ENCODE measurements around the gene MYCBP. TPM values are rescaled to one million over a fixed set of nuclear protein-coding genes. Genes with fewer than 3 reads are reported as not detected.

The MYCBP gene
- polyA plus RNA-seq, 3 donors from 2014 or later: 39.3 to 58.0 (median 47.3) TPM

DNA sequence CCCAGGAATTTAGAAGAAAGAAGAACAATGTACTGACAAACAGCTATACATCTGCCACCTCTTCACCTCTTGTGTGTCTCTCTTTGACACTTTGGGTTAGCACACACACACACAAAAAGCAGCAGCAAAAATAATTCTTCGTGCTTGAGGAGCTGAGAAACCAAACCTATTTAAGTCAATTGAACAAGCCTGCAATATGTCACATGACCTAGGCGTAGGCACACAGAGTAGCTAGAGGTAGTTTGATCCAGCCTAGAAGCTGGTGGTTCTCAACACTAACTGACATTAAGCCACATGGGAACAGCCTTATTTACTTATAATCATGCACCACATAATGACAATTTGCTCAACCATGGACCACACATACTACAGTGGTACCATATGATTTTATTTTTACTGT, 45.8 kb downstream of the MYCBP start:
- Mint-ChIP-seq H3K4me1 (no peaks in the 10 kb centered on the region), H3K27me3 (ENCODE audit: low read depth in 3 of 3) (peaks cover 0 to 10% (median 8%) of the 10 kb centered on the region in 3 donors), H3K4me3 (no peak overlapping the region), H3K36me3 (no peaks in the 10 kb centered on the region), H3K9me3 (no peaks in the 10 kb centered on the region), H3K27ac (no peak overlapping the region)
- DNase-seq: no peak

DNA sequence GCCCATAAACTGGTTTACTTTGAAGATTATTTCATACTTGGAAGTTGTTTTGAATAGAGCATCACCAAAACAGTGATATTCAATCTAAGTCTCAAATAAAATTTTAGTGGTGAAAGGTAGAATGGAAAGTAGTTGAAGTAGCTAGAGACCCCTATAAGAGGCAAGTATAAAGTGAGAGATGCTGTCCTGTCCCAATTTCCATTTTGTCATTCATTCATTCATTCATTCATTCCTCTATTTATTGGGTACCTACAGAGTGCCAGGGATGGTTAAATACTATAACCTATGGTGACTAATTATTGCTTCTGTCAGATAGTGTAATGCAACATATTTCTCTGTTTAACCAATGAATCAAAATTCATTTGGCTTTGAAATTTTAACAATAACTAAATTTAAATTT, 46.3 kb downstream of the MYCBP start:
- Mint-ChIP-seq H3K4me1 (no peaks in the 10 kb centered on the region), H3K4me3 (no peak overlapping the region), H3K36me3 (no peaks in the 10 kb centered on the region), H3K27ac (no peak overlapping the region), H3K27me3 (ENCODE audit: low read depth in 3 of 3) (peaks cover 1 to 10% (median 10%) of the 10 kb centered on the region in 3 donors), H3K9me3 (no peaks in the 10 kb centered on the region)
- DNase-seq: no peak

DNA sequence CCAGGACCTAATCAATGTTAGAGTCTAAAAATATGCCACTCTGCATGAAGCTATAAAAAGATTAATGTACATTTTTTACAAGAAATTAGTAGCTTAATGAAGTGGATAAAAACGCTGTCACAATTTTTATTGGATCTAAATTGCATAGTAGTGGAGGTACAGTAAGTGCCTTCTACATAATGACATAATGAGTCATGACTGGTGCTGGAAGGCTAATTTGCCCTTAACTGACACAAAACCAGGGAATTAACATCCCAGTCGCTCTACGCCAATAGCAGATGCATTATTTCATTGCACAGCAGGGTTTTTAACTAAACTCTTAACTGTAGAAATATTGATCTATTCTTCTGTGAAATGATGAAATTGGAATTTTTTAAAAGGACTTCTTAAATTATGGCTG, 46.9 kb downstream of the MYCBP start:
- Mint-ChIP-seq H3K27ac (no peak overlapping the region), H3K4me3 (no peak overlapping the region), H3K9me3 (no peaks in the 10 kb centered on the region), H3K4me1 (no peaks in the 10 kb centered on the region), H3K36me3 (no peaks in the 10 kb centered on the region), H3K27me3 (ENCODE audit: low read depth in 3 of 3) (peaks cover 1 to 12% (median 10%) of the 10 kb centered on the region in 3 donors)
- no peak for DNase-seq

DNA sequence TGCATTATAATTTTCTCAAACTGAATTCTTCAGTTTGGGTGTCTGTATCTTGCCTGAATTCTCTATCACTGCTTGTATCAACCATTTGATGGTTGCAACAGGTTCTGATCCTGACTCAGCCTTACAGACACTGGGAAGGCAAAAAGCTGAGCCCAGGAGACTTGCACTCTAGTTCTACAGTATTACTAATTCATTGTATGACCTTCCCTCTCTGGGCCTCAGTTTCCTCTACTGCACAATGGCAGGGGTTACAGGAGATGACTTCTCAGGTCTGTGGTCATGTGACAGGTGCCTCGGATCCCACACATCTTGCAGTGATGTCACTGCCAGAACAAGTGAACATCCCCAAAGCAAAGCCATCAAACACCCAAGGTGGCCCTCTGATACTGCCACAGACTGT, 52.3 kb downstream of the MYCBP start:
- Mint-ChIP-seq H3K4me3 (no peak overlapping the region), H3K4me1 (peaks cover 0 to 10% of the 10 kb centered on the region in 2 donors)
- DNase-seq: no peak

DNA sequence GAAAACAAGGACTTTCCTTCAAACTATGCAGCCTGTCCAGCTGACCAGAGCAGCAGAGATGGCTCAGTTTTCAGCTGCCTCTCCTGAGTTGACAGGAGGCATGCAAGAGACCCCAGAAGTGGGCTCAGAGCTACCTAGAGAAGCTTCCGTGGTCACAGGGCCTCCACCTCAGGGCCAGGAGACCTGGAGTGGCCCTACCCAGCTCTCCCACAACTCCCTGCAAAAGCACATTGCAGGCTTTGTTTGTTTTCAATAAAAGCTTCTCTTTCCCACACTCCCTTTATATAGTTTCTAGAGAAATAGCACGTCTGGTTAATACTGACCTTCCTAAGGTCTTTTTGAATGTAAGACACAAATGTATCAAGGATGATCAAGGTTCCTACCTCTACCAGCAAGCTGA, 53.6 kb downstream of the MYCBP start:
- Mint-ChIP-seq H3K27ac (no peak overlapping the region), H3K4me3 (peak overlapping the region in 1 of 5 donors; percentile 46), H3K36me3 (peaks cover 0 to 3% (median 0%) of the 10 kb centered on the region in 3 donors), H3K27me3 (ENCODE audit: low read depth in 3 of 3) (peaks cover 12 to 38% (median 15%) of the 10 kb centered on the region in 3 donors), H3K4me1 (peaks cover 0 to 10% of the 10 kb centered on the region in 2 donors), H3K9me3 (peaks cover 0 to 3% (median 0%) of the 10 kb centered on the region in 6 donors)
- no peak for DNase-seq

More for the DNA sequence above, 52.3 kb downstream of the MYCBP start:
- H3K9me3 Mint-ChIP-seq: peaks cover 0 to 3% (median 0%) of the 10 kb centered on the region in 6 donors
- H3K27me3 Mint-ChIP-seq (ENCODE audit: low read depth in 3 of 3): peaks cover 12 to 38% (median 13%) of the 10 kb centered on the region in 3 donors
- H3K27ac Mint-ChIP-seq: no peak overlapping the region
- peaks cover 0 to 3% (median 0%) of the 10 kb centered on the region in 3 donors for H3K36me3 Mint-ChIP-seq

DNA sequence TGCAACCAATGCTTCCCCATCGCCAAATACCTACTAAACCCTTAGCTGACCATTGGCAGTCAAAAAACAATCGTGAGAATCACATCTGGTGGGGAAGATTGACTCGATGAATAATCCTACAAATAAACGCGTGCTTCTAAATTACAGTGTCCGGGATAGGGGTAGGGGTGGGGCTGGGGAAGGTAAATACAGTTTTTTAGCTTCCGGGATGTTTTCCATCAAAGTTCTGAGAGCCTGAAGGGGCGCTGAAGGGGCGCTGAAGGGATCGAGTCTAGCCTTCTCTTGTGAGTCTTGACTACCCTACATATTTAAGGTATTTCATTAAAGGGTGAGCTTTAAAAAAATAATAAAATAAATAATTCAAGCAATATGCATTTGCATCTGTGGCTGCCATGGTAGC, 54.1 kb downstream of the MYCBP start:
- H3K4me1 Mint-ChIP-seq: peaks cover 0 to 10% of the 10 kb centered on the region in 2 donors
- peaks cover 9 to 38% (median 18%) of the 10 kb centered on the region in 3 donors for H3K27me3 Mint-ChIP-seq (ENCODE audit: low read depth in 3 of 3)
- peak overlapping the region in 2 of 5 donors; percentile 5 to 53 for H3K4me3 Mint-ChIP-seq
- H3K27ac Mint-ChIP-seq: no peak overlapping the region
- H3K36me3 Mint-ChIP-seq: peaks cover 0 to 3% (median 0%) of the 10 kb centered on the region in 3 donors
- H3K9me3 Mint-ChIP-seq: peaks cover 0 to 3% (median 0%) of the 10 kb centered on the region in 6 donors
- DNase-seq: no peak

DNA sequence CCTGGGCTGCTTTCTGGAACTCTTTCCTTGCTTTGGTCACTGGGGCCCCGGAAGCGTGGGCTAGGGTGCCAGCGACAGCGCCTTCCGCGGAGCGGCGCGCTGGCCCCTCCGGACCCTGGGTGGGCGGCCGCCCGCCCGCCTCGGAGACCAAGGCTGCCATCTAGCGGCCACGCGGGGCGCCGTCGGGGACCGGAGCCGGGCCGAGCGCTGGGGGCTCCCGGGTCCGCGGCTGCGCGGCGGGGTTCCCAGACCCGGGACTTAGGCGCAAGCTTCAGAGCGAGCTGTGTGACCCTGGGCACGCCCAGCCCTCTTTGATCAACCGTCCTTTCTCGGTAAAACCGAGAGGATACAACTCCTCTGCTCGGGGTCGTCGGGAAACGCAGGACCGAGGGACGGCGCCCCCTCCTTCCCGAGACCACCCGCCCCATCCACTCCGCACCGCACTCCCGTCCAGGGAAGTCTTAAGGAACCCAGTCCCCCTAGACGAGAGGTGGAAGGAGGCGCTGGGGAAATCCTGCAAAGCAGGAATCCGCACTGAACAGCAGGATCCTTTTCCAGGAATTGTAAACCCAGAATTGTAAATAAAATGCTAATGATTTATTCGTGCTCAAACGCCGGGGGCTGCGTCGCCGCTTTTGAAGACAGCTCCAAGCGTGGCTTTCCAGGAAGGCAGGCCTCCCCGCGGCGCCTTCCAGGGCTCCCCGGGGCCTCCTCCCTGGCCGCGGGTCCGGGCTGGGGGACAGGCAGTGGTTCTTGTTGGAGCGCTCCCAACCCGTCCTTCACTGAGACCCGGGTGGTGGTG, 54.8 kb downstream of the MYCBP start:
- peaks cover 0 to 3% (median 0%) of the 10 kb centered on the region in 3 donors for H3K36me3 Mint-ChIP-seq
- peaks cover 0 to 10% of the 10 kb centered on the region in 2 donors for H3K4me1 Mint-ChIP-seq
- peak; percentile 18 to 32 (median 19) for DNase-seq
- peaks cover 9 to 38% (median 19%) of the 10 kb centered on the region in 3 donors for H3K27me3 Mint-ChIP-seq (ENCODE audit: low read depth in 3 of 3)
- peaks cover 0 to 3% (median 0%) of the 10 kb centered on the region in 6 donors for H3K9me3 Mint-ChIP-seq
- H3K27ac Mint-ChIP-seq: no peak overlapping the region
- no peak overlapping the region for H3K4me3 Mint-ChIP-seq

DNA sequence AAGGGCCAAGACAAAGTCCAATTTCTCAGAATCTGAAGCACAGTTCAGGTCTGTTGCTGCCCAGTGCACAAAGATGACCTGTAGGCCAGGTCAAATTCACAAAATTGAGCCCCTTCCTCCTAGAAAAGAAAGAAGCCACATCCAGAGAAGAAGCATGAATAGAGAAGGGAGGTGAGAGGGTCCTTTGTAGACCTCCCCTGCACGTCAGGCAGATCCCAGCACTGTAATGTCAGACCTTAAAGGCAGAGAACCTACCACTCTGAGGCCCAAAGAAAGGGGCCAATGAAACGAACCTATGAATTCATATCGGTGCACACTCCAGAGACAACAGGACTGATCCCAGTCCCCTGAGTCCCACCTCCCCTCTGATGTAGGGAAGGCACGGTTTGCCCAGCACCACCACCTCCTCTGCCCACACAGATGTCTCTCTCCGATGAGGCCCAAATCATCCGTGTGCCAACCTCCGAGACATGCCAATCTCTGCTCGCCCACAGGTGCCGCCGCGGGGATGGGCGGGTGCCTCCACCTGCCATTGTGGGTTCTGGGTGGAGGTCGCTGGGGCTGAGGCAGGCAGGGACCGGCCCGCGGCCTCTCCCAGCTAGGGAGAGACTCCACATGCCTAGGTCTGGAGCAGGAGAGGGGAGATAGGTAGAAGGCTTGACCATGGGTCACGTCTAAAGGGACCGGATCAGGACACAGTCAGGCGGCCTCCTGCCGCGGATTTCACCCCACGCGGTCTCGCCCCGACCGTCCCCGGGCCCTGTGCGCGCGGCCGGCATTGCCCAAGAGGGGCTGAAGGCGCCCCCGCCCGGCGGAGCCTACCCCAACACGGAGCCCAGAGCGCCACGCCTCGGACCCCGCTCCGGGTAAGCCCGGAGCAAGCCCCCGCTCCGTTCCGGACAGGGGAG, 55.6 kb downstream of the MYCBP start:
- no peak for DNase-seq
- peak overlapping the region in 4 of 5 donors; percentile 25 to 45 (median 33) for H3K4me3 Mint-ChIP-seq
- peaks cover 9 to 40% (median 19%) of the 10 kb centered on the region in 3 donors for H3K27me3 Mint-ChIP-seq (ENCODE audit: low read depth in 3 of 3)
- H3K4me1 Mint-ChIP-seq: peaks cover 0 to 10% of the 10 kb centered on the region in 2 donors
- H3K36me3 Mint-ChIP-seq: peaks cover 0 to 3% (median 0%) of the 10 kb centered on the region in 3 donors
- no peak overlapping the region for H3K27ac Mint-ChIP-seq
- H3K9me3 Mint-ChIP-seq: peaks cover 0 to 3% (median 0%) of the 10 kb centered on the region in 6 donors

DNA sequence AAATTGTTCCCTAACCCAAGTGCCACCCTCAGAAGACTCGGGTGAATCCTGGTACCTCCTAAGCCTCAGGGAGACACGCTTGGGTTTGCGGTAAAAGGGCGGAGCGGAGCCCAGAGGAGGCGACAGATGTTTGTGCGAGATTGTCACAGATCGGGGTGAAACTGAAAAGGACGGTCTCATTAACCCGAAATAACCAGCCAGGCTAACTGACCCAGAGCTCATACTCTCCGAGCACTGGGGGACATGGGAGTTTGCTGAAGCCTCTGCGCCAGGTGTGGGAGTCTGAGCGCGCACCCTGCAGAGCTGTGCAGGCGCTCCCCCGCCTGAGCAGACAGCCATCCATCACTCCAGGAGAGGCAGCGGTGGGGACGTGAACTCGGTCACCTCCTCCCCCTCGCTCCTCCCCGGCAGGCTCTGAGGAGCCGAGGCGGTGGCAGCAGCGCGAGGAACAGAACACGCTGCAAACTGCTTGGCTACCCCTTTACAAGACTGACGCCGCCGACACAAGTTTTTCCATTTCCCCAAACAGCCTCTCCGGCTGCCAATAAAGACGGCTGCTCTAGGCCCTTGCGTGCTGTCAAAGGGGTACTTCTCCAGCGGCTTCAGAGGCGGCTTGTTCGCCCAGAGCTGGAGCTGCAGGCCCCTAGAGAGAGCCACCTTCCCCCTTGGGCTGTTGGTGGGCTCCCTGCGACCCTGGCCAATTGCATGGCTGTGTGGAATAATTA, 57.1 kb downstream of the MYCBP start:
- DNase-seq: no peak
- Mint-ChIP-seq H3K4me1 (peaks cover 0 to 10% of the 10 kb centered on the region in 2 donors), H3K36me3 (peaks cover 0 to 3% (median 0%) of the 10 kb centered on the region in 3 donors), H3K27me3 (ENCODE audit: low read depth in 3 of 3) (peaks cover 9 to 39% (median 18%) of the 10 kb centered on the region in 3 donors), H3K27ac (no peak overlapping the region), H3K4me3 (peak overlapping the region in 2 of 5 donors; percentile 11 to 15), H3K9me3 (peaks cover 0 to 3% (median 0%) of the 10 kb centered on the region in 6 donors)

DNA sequence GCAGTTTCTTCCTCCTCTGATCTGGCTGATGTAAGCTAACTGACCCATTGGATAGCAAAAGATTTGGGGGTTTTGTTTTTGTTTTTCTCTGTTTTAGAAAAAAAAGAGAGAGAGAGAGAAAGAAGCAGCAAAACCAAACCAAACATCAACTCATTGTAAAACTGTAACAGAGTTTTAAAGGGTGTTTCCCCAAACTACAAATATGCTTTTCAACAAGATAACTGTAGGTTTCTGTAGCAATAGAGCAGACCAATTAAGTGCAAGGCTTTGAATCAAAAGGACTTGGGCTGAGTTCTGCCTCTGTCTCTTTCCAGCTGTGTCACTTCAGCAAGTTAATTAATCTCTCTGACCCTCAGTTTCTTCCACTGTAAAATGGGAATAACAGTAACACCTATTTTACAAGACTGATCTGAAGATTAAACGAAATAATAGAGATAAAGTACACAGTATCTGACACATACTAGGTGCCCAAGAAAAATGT, 58.1 kb downstream of the MYCBP start:
- no peak overlapping the region for H3K27ac Mint-ChIP-seq
- no peak for DNase-seq
- peaks cover 0 to 10% of the 10 kb centered on the region in 2 donors for H3K4me1 Mint-ChIP-seq
- H3K27me3 Mint-ChIP-seq (ENCODE audit: low read depth in 3 of 3): peaks cover 11 to 36% (median 20%) of the 10 kb centered on the region in 3 donors
- no peak overlapping the region for H3K4me3 Mint-ChIP-seq
- peaks cover 0 to 3% (median 0%) of the 10 kb centered on the region in 3 donors for H3K36me3 Mint-ChIP-seq
- peaks cover 0 to 3% (median 0%) of the 10 kb centered on the region in 6 donors for H3K9me3 Mint-ChIP-seq

DNA sequence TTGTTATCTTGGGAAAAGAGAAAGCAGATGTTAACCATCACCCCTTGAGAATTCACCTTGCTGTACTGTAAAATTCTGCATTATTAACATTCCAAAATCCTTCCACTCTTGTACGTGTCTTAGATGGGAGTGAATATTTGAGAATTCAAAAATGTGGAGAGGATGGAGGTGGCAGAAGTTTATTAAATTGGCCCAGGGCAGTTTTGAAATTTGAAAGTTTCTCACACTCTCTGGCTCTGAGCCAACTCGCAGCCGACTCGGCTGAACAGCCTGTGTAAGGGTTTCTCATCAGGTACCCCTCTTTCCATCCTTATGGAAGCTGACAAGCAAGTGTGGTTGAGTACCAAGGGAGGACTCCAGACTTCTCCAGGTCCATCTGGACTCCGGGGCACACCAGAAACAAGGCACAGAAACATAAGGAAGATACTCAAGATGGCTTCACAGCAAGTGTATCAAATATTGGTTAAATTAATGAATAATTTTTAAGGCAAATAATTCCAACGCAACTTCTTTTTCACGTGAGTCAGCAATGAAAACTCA, 58.6 kb downstream of the MYCBP start:
- DNase-seq: no peak
- Mint-ChIP-seq H3K4me3 (peak overlapping the region in 1 of 5 donors; percentile 7), H3K36me3 (peaks cover 0 to 3% (median 0%) of the 10 kb centered on the region in 3 donors), H3K9me3 (peaks cover 0 to 3% (median 0%) of the 10 kb centered on the region in 6 donors), H3K27me3 (ENCODE audit: low read depth in 3 of 3) (peaks cover 9 to 35% (median 18%) of the 10 kb centered on the region in 3 donors), H3K4me1 (peaks cover 0 to 10% of the 10 kb centered on the region in 2 donors), H3K27ac (no peak overlapping the region)

DNA sequence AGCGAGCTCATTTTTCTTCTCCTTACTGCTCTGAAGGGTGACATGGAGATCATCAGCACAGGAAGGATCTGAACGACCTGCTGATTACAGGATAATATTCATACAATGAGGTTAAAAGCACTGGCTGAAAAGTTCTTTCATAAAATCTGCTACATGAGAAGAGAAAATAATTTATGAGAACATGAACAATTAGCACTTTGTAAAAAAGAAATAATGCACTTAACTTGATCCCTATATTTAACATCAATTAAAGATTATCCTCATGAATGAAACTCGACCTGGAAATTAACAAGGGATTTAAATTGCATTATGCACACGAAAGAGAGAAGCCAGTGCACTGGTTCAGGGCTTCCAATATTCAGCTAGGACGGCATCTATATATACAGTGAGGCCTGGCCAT, 60.2 kb downstream of the MYCBP start:
- no peak for DNase-seq
- Mint-ChIP-seq H3K27me3 (ENCODE audit: low read depth in 3 of 3) (peaks cover 9 to 28% (median 18%) of the 10 kb centered on the region in 3 donors), H3K9me3 (peaks cover 0 to 3% (median 0%) of the 10 kb centered on the region in 6 donors), H3K27ac (no peak overlapping the region), H3K4me3 (no peak overlapping the region), H3K4me1 (peaks cover 0 to 7% of the 10 kb centered on the region in 2 donors), H3K36me3 (peaks cover 0 to 3% (median 0%) of the 10 kb centered on the region in 3 donors)
